Upper lobe of left lung (tissue), 6 donors: Measurements from ENCODE around the gene GALM. TPM values are rescaled to one million over a fixed set of nuclear protein-coding genes. Genes with fewer than 3 reads are reported as not detected.

Experiments used
- ATAC-seq, 2 donors: fragments of 200-7000 bp; cut with Tn5 transposase; one replicate each; pipeline ENCODE4 v1.9.1; 2022; ENCODE audit warnings: mild to moderate bottlenecking in 2 of 2, moderate library complexity in 2 of 2; ENCODE audit not compliant: low FRiP score in 2 of 2
- DNase-seq, 2 donors: peaks; one replicate each; pipeline ENCODE4 v3.0.0-alpha.2; 2019 to 2020
- H3K27ac ChIP-seq, 4 donors: fragments of 200-600 bp; sonication (generic); one replicate each; pipeline ENCODE4 v1.5.1; 2016 to 2019
- H3K27me3 ChIP-seq, 4 donors: fragments of 200-600 bp; sonication (generic); one replicate each; pipeline ENCODE4 v1.5.1; 2017 to 2019
- H3K36me3 ChIP-seq, 4 donors: fragments of 200-600 bp; sonication (generic); one replicate each; pipeline ENCODE4 v1.5.1; 2016 to 2019
- H3K4me1 ChIP-seq, 4 donors: fragments of 200-600 bp; sonication (generic); one replicate each; pipeline ENCODE4 v1.5.1; 2018 to 2019
- H3K4me3 ChIP-seq, 4 donors: fragments of 200-600 bp; sonication (generic); one replicate each; pipeline ENCODE4 v1.5.1; 2017 to 2019; ENCODE audit warnings: mild to moderate bottlenecking in 2 of 4, moderate library complexity in 1 of 4
- H3K9me3 ChIP-seq, 4 donors: fragments of 200-600 bp; sonication (generic); one replicate each; pipeline ENCODE4 v1.5.1; 2018 to 2019
- EP300 ChIP-seq, 4 donors: sonication (generic); formaldehyde crosslinking; IDR thresholded peaks; one replicate each; pipeline ENCODE4 v1.5.1; 2017; ENCODE audit warnings: antibody characterized with exemption in 4 of 4, control low read depth in 2 of 4
- POLR2A ChIP-seq, 4 donors: fragments of 450-650 bp; IDR thresholded peaks; one replicate each; pipeline ENCODE4 v1.5.1; 2016 to 2017; ENCODE audit warnings: antibody characterized with exemption in 4 of 4, mild to moderate bottlenecking in 2 of 4
- POLR2AphosphoS5 ChIP-seq, 2 donors: sonication (generic); formaldehyde crosslinking; IDR thresholded peaks; one replicate each; pipeline ENCODE4 v1.5.1; 2017; ENCODE audit warnings: antibody characterized with exemption in 2 of 2
- WGBS, 2 donors: methylation state at CpG; one replicate each; pipeline ENCODE4 v1.1.5; 2017 to 2018; 5-methylcytosine and 5-hydroxymethylcytosine counted together
- total RNA-seq, 6 donors: library from RNA; depleted of rRNA in 4 of 6; stranded (reverse); fragments of >200 nt in 4 of 6; gene quantifications; one replicate each; pipeline versions ENCODE4 v1.1.0 to v1.2.1, GENCODE V29; 2016 to 2021
- TF ChIP-seq, protein P1 (sequence below), 6 experiments: fragments of 450-650 bp in 4 of 6; fragments of 200-600 bp in 2 of 6; sonication (generic) in 2 of 6; IDR thresholded peaks; one replicate each; pipeline ENCODE4 v1.5.1; 2016 to 2019; ENCODE audit warnings: antibody characterized with exemption in 6 of 6
- donor health status: DM: no; HTN: no; CAD: no; lungs with moderate emphysema.
- donor health status: DM: no; HTN: yes; CAD: no; lungs with severe emphysema.

Gene GALM
- total RNA-seq, 6 donors from 2014 or later = 13.4 to 33.1 (median 26.3) TPM

DNA sequence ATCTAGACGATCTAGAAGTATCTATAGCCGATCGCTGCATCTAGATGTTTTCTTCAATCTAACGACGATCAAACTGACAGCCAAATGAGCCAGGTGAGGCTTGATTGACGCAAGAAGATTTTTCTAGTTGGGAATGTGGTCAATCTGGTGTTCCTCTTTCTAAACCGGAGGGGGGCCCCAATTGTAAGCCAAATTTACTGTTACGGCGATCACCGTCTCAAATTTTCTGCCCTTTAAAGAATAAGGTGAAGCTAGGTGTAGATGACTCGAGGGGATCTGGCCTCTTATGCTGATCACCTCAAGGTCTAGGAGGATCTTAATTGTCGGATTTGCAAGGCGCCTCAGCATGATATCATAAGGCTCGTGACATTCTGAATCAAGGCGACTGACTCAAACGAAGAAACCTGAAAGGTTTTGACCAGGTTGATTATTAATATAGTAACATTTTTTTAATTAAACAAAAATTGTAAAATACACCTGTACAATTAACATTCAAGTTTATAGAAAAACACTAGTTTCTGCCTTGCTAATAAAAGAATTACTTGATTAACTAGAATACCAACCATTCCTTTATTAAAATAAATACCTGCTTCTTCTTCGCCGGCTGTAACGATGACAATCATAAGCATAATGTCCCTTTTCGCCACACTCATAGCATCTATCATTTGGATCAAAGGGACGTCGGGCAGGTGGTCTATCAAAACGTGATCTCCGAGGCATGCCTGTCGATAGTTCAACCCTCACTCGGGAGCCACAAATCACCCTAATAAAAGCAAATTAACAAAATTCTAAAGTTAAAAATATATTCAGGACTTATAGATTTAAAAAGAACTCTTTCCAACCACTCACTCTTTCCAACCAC is 83.3 kb downstream of the GALM start:
- TF ChIP-seq POLR2AphosphoS5 (IDR thresholded peaks at IDR 0.05) (no peak), EP300 (IDR thresholded peaks at IDR 0.05) (no peak), POLR2A (IDR thresholded peaks at IDR 0.05) (no peak)
- TF ChIP-seq, protein P1, sequence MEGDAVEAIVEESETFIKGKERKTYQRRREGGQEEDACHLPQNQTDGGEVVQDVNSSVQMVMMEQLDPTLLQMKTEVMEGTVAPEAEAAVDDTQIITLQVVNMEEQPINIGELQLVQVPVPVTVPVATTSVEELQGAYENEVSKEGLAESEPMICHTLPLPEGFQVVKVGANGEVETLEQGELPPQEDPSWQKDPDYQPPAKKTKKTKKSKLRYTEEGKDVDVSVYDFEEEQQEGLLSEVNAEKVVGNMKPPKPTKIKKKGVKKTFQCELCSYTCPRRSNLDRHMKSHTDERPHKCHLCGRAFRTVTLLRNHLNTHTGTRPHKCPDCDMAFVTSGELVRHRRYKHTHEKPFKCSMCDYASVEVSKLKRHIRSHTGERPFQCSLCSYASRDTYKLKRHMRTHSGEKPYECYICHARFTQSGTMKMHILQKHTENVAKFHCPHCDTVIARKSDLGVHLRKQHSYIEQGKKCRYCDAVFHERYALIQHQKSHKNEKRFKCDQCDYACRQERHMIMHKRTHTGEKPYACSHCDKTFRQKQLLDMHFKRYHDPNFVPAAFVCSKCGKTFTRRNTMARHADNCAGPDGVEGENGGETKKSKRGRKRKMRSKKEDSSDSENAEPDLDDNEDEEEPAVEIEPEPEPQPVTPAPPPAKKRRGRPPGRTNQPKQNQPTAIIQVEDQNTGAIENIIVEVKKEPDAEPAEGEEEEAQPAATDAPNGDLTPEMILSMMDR (IDR thresholded peaks at IDR 0.05) = no peak
- H3K36me3 ChIP-seq = peaks cover 46 to 55% (median 47%) of the 10 kb centered on the region in 4 donors
- WGBS, 2 donors = 57 to 60% methylated on average over 26 of the region's 26 CpGs
- no peaks in the 10 kb centered on the region for H3K27me3 ChIP-seq
- H3K9me3 ChIP-seq = no peaks in the 10 kb centered on the region
- peak overlapping the region in 3 of 4 donors; percentile 76 to 94 (median 89) for H3K4me3 ChIP-seq
- peak overlapping the region in 2 of 4 donors; percentile 100 for H3K27ac ChIP-seq
- DNase-seq (no peak), ATAC-seq (no peak)
- peaks cover 36 to 56% (median 41%) of the 10 kb centered on the region in 4 donors for H3K4me1 ChIP-seq

DNA sequence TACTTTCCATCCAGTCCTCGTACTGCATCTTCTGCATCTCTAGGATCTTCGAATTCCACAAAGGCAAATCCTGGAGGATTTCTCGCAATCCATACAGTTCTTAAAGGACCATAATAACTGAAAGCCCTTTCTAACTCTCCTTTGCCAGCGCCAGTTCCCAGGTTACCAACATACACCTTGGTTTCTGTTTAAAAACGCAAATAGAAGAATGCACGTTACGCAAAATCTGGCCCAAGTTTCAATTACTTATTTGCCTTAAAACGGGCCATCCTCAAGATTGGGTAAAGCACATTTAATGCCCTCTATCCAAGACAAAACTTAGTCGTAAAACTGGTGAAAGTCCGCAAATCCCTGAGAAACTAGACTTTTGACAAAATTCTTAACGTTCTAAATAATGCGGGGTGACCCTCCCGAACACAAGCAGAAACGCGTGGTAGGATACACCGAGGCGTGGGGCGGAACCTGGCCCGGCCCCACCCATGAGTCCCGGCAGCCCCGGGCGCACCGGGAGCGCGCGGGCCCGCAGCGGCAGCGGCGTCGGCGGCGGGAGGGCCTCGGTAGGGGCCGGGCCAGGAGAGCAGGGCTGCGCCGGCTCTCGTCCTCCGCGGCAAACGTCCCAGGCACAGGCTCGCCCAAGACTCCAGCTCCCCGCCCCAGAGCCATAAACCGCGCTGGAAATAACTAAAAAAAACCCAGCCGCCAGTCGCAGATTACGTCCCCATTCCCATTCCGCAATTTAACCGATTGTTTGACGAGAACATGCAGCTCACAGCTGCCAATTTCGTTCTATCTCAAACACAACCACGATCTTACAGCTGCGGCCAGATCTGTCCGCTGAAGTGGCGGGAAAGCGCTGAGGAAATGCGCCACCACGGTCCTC is 84.3 kb downstream of the GALM start:
- peaks cover 33 to 46% (median 35%) of the 10 kb centered on the region in 4 donors for H3K4me1 ChIP-seq

DNA sequence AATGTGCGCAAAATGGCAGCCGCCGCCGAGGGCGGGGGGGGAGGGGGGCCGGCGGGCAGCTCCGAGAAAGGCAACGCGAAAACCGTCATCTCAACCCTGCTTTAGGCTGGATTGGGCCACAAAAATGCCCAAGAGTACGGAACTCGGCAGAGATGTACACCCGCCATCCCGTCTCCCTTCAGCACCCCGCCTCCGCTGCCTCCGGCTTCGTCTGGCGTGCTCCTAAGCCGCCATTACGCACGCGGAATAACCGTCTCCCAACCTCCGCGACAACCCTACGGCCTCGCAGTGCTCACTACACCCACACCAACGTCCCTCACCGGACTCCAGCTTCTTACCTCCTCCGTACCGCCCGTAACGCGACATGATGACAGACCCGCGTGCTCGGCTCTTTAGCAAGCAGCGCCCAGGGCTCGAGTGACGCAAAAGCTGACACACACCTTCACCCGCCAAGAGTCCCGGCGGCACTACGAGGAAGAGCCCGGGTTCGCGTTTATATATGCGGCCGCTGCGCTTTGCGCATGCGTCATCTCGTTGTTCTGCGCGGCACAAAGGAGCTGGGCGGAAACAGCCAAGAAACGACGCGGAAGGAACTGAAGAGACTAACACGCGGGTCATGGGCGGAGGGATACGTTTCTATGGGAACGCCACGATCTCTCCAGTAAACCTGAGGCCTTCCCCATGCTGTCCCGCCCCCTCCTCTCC is 85.1 kb downstream of the GALM start, which contains the start of gene SRSF7:
Gene SRSF7 (minus strand): TSS at position 471 of the 705 bp plus-strand sequence. CDS start 105 bp downstream, at position 366.
- Histone ChIP-seq H3K36me3 (peaks cover 30 to 37% (median 33%) of the 10 kb centered on the region in 4 donors), H3K4me3 (peak within 1 kb of the TSS; percentile 76 to 94 (median 89)), H3K9me3 (no peaks in the 10 kb centered on the region), H3K27ac (peak within 1 kb of the TSS; percentile 97 to 100 (median 100)), H3K27me3 (no peaks in the 10 kb centered on the region), H3K4me1 (peaks cover 28 to 43% (median 33%) of the 10 kb centered on the region in 4 donors)
- DNase-seq (peak; percentile 96 to 98), ATAC-seq (peak; percentile 96 to 97)
- 1% methylated on average over 38 to 60 of the region's 68 CpGs for WGBS, 2 donors
- TF ChIP-seq POLR2AphosphoS5 (IDR thresholded peaks at IDR 0.05) (peak; percentile 100), EP300 (IDR thresholded peaks at IDR 0.05) (peak in 1 of 4 donors; percentile 95), POLR2A (IDR thresholded peaks at IDR 0.05) (peak; percentile 98 to 100 (median 100))
- TF ChIP-seq, protein P1 (IDR thresholded peaks at IDR 0.05) = peak in 1 of 6 experiments; percentile 51

More for the DNA sequence above, 84.3 kb downstream of the GALM start:
- peak; percentile 77 to 93 for DNase-seq
- ATAC-seq = peak; percentile 73 to 84
- WGBS, 2 donors = 0 to 1% methylated on average over 35 to 46 of the region's 59 CpGs
- peaks cover 38 to 45% (median 38%) of the 10 kb centered on the region in 4 donors for H3K36me3 ChIP-seq
- H3K4me3 ChIP-seq = peak overlapping the region; percentile 76 to 94 (median 89)
- no peaks in the 10 kb centered on the region for H3K9me3 ChIP-seq
- H3K27me3 ChIP-seq = no peaks in the 10 kb centered on the region
- TF ChIP-seq, protein P1 (IDR thresholded peaks at IDR 0.05) = no peak
- TF ChIP-seq EP300 (IDR thresholded peaks at IDR 0.05) = no peak
- TF ChIP-seq POLR2A (IDR thresholded peaks at IDR 0.05) = peak in 3 of 4 donors; percentile 81 to 94 (median 86)
- TF ChIP-seq POLR2AphosphoS5 (IDR thresholded peaks at IDR 0.05) = peak; percentile 37 to 74
- peak overlapping the region; percentile 97 to 100 (median 100) for H3K27ac ChIP-seq
